ENCODE measurements around the gene IFRD2.

IFRD2 gene

GRCh38 chr3:50325497-50326181 lies 33.4 kb upstream of the IFRD2 start:
- H3K18ac ChIP-seq (ENCODE audit: low read length): no peak overlapping the region
- H2AK5ac ChIP-seq (ENCODE audit: low read length): no peak overlapping the region
- no peak overlapping the region for H4K5ac ChIP-seq (ENCODE audit: low read length)
- H3K56ac ChIP-seq (ENCODE audit: low read length): no peak overlapping the region
- H3K9ac ChIP-seq (ENCODE audit: low read length): no peak overlapping the region
- no CpG with 5 or more reads among the region's 11 CpGs for WGBS (ENCODE audit: extremely low coverage, insufficient coverage, low lambda C conversion rate)
- no peak overlapping the region for H3K4me2 ChIP-seq (ENCODE audit: low read length)
- H3K4me3 ChIP-seq (ENCODE audit: low read length): no peak overlapping the region
- H3K27ac ChIP-seq (ENCODE audit: low read depth, low read length): no peak overlapping the region
- no peak overlapping the region for H2BK15ac ChIP-seq (replicated peaks; ENCODE audit: low read depth)
- H2BK5ac ChIP-seq (ENCODE audit: low read length): no peak overlapping the region
- H3K4me1 ChIP-seq (ENCODE audit: control insufficient read depth, low read depth, low read length): peaks cover 7% of the 10 kb centered on the region
- H2BK120ac ChIP-seq (ENCODE audit: low read depth, low read length): no peak overlapping the region
- no peak for DNase-seq
- H3K79me2 ChIP-seq (ENCODE audit: control insufficient read depth, insufficient read depth, low read length): peaks cover 14% of the 10 kb centered on the region
- peaks cover 8% of the 10 kb centered on the region for H3K79me1 ChIP-seq (ENCODE audit: low read length)
- no peak overlapping the region for H3K23ac ChIP-seq (ENCODE audit: low read length)
- no peak overlapping the region for H4K8ac ChIP-seq (ENCODE audit: low read depth, low read length)
- no peaks in the 10 kb centered on the region for H3K27me3 ChIP-seq (ENCODE audit: insufficient read depth, low read length, poor library complexity)
- H3K4ac ChIP-seq (ENCODE audit: low read depth, low read length): no peak overlapping the region
- peaks cover 8% of the 10 kb centered on the region for H3K36me3 ChIP-seq (ENCODE audit: control insufficient read depth, insufficient read depth, low read length)

- no peak overlapping the region for H3K4ac ChIP-seq (ENCODE audit: low read depth, low read length)
- no peak overlapping the region for H2BK5ac ChIP-seq (ENCODE audit: low read length)
- H2BK15ac ChIP-seq (replicated peaks; ENCODE audit: low read depth): no peak overlapping the region
- H3K79me1 ChIP-seq (ENCODE audit: low read length): peaks cover 12% of the 10 kb centered on the region
- no peaks in the 10 kb centered on the region for H3K27me3 ChIP-seq (ENCODE audit: insufficient read depth, low read length, poor library complexity)
- no peak overlapping the region for H3K9ac ChIP-seq (ENCODE audit: low read length)
- no peak overlapping the region for H3K23ac ChIP-seq (ENCODE audit: low read length)
- no peak overlapping the region for H3K18ac ChIP-seq (ENCODE audit: low read length)
- H3K4me2 ChIP-seq (ENCODE audit: low read length): no peak overlapping the region
- no peak overlapping the region for H2AK5ac ChIP-seq (ENCODE audit: low read length)
- H3K4me1 ChIP-seq (ENCODE audit: control insufficient read depth, low read depth, low read length): peaks cover 11% of the 10 kb centered on the region
- peaks cover 19% of the 10 kb centered on the region for H3K79me2 ChIP-seq (ENCODE audit: control insufficient read depth, insufficient read depth, low read length)
- no peak overlapping the region for H3K27ac ChIP-seq (ENCODE audit: low read depth, low read length)
- no peak overlapping the region for H2BK120ac ChIP-seq (ENCODE audit: low read depth, low read length)
- H4K5ac ChIP-seq (ENCODE audit: low read length): no peak overlapping the region
- H3K4me3 ChIP-seq (ENCODE audit: low read length): no peak overlapping the region
- no peak overlapping the region for H3K56ac ChIP-seq (ENCODE audit: low read length)
- DNase-seq: no peak
- H3K36me3 ChIP-seq (ENCODE audit: control insufficient read depth, insufficient read depth, low read length): peaks cover 6% of the 10 kb centered on the region
- no peak overlapping the region for H4K8ac ChIP-seq (ENCODE audit: low read depth, low read length)
- no CpG with 5 or more reads among the region's 2 CpGs for WGBS (ENCODE audit: extremely low coverage, insufficient coverage, low lambda C conversion rate)
These were observed 32.9 kb upstream of the IFRD2 start for GRCh38 chr3:50325113-50325480.

- H3K4ac ChIP-seq (ENCODE audit: low read depth, low read length): no peak overlapping the region
- peak overlapping the region; percentile 2 for H3K9ac ChIP-seq (ENCODE audit: low read length)
- no peak overlapping the region for H2BK5ac ChIP-seq (ENCODE audit: low read length)
- peaks cover 14% of the 10 kb centered on the region for H3K4me1 ChIP-seq (ENCODE audit: control insufficient read depth, low read depth, low read length)
- H3K27ac ChIP-seq (ENCODE audit: low read depth, low read length): no peak overlapping the region
- peaks cover 18% of the 10 kb centered on the region for H3K79me1 ChIP-seq (ENCODE audit: low read length)
- no peak overlapping the region for H2BK120ac ChIP-seq (ENCODE audit: low read depth, low read length)
- peak overlapping the region; percentile 35 for H3K56ac ChIP-seq (ENCODE audit: low read length)
- H3K23ac ChIP-seq (ENCODE audit: low read length): no peak overlapping the region
- H3K27me3 ChIP-seq (ENCODE audit: insufficient read depth, low read length, poor library complexity): no peaks in the 10 kb centered on the region
- peaks cover 8% of the 10 kb centered on the region for H3K36me3 ChIP-seq (ENCODE audit: control insufficient read depth, insufficient read depth, low read length)
- WGBS (ENCODE audit: extremely low coverage, insufficient coverage, low lambda C conversion rate): no CpG with 5 or more reads among the region's 4 CpGs
- H2BK15ac ChIP-seq (replicated peaks; ENCODE audit: low read depth): no peak overlapping the region
- H4K8ac ChIP-seq (ENCODE audit: low read depth, low read length): no peak overlapping the region
- H3K79me2 ChIP-seq (ENCODE audit: control insufficient read depth, insufficient read depth, low read length): peaks cover 24% of the 10 kb centered on the region
- no peak overlapping the region for H4K5ac ChIP-seq (ENCODE audit: low read length)
- no peak overlapping the region for H3K4me2 ChIP-seq (ENCODE audit: low read length)
- peak overlapping the region; percentile 20 for H2AK5ac ChIP-seq (ENCODE audit: low read length)
- peak; percentile 93 for DNase-seq
- H3K18ac ChIP-seq (ENCODE audit: low read length): no peak overlapping the region
- H3K4me3 ChIP-seq (ENCODE audit: low read length): no peak overlapping the region
These were observed 32.3 kb upstream of the IFRD2 start for GRCh38 chr3:50324351-50325112.

GRCh38 chr3:50323614-50324199 lies 31.5 kb upstream of the IFRD2 start:
- Histone ChIP-seq H3K27me3 (ENCODE audit: insufficient read depth, low read length, poor library complexity) (no peaks in the 10 kb centered on the region), H4K8ac (ENCODE audit: low read depth, low read length) (no peak overlapping the region), H3K27ac (ENCODE audit: low read depth, low read length) (no peak overlapping the region), H3K4me2 (ENCODE audit: low read length) (no peak overlapping the region), H3K4me1 (ENCODE audit: control insufficient read depth, low read depth, low read length) (peaks cover 14% of the 10 kb centered on the region), H4K5ac (ENCODE audit: low read length) (no peak overlapping the region), H3K79me2 (ENCODE audit: control insufficient read depth, insufficient read depth, low read length) (peaks cover 32% of the 10 kb centered on the region), H3K4me3 (ENCODE audit: low read length) (no peak overlapping the region), H3K36me3 (ENCODE audit: control insufficient read depth, insufficient read depth, low read length) (peaks cover 9% of the 10 kb centered on the region), H3K79me1 (ENCODE audit: low read length) (peaks cover 23% of the 10 kb centered on the region), H2AK5ac (ENCODE audit: low read length) (no peak overlapping the region), H3K9ac (ENCODE audit: low read length) (peak overlapping the region; percentile 3), H3K23ac (ENCODE audit: low read length) (no peak overlapping the region), H2BK120ac (ENCODE audit: low read depth, low read length) (no peak overlapping the region), H2BK15ac (replicated peaks; ENCODE audit: low read depth) (no peak overlapping the region), H3K56ac (ENCODE audit: low read length) (peak overlapping the region; percentile 96), H3K4ac (ENCODE audit: low read depth, low read length) (no peak overlapping the region), H2BK5ac (ENCODE audit: low read length) (no peak overlapping the region), H3K18ac (ENCODE audit: low read length) (no peak overlapping the region)
- no peak for DNase-seq
- WGBS (ENCODE audit: extremely low coverage, insufficient coverage, low lambda C conversion rate): no CpG with 5 or more reads among the region's 5 CpGs

GRCh38 chr3:50323092-50323600 lies 30.9 kb upstream of the IFRD2 start:
- H3K4me1 ChIP-seq (ENCODE audit: control insufficient read depth, low read depth, low read length): peaks cover 14% of the 10 kb centered on the region
- peak overlapping the region; percentile 96 for H3K56ac ChIP-seq (ENCODE audit: low read length)
- H3K36me3 ChIP-seq (ENCODE audit: control insufficient read depth, insufficient read depth, low read length): peaks cover 11% of the 10 kb centered on the region
- H2AK5ac ChIP-seq (ENCODE audit: low read length): no peak overlapping the region
- H2BK15ac ChIP-seq (replicated peaks; ENCODE audit: low read depth): no peak overlapping the region
- no peaks in the 10 kb centered on the region for H3K27me3 ChIP-seq (ENCODE audit: insufficient read depth, low read length, poor library complexity)
- no peak overlapping the region for H3K18ac ChIP-seq (ENCODE audit: low read length)
- H4K8ac ChIP-seq (ENCODE audit: low read depth, low read length): no peak overlapping the region
- H3K27ac ChIP-seq (ENCODE audit: low read depth, low read length): no peak overlapping the region
- H3K79me2 ChIP-seq (ENCODE audit: control insufficient read depth, insufficient read depth, low read length): peaks cover 36% of the 10 kb centered on the region
- no peak overlapping the region for H4K5ac ChIP-seq (ENCODE audit: low read length)
- DNase-seq: no peak
- WGBS (ENCODE audit: extremely low coverage, insufficient coverage, low lambda C conversion rate): no CpG with 5 or more reads among the region's 4 CpGs
- H2BK5ac ChIP-seq (ENCODE audit: low read length): peak overlapping the region; percentile 35
- no peak overlapping the region for H3K23ac ChIP-seq (ENCODE audit: low read length)
- no peak overlapping the region for H3K4ac ChIP-seq (ENCODE audit: low read depth, low read length)
- no peak overlapping the region for H3K4me3 ChIP-seq (ENCODE audit: low read length)
- H2BK120ac ChIP-seq (ENCODE audit: low read depth, low read length): no peak overlapping the region
- H3K4me2 ChIP-seq (ENCODE audit: low read length): no peak overlapping the region
- peaks cover 26% of the 10 kb centered on the region for H3K79me1 ChIP-seq (ENCODE audit: low read length)
- H3K9ac ChIP-seq (ENCODE audit: low read length): peak overlapping the region; percentile 97

All from mesendoderm (in vitro differentiated cells).